Effector CD8-positive, alpha-beta T cell (primary cell): ENCODE data around the gene TRMT61A.

Experiments used
- DNase-seq: peaks from one replicate; lab custom pipeline; 2025; lab: John Stamatoyannopoulos, UW
- total RNA-seq, 4 experiments: gene quantifications; one replicate each; lab custom pipeline; 2026; lab: John Stamatoyannopoulos, UW

The TRMT61A gene
- 20.4 to 56.6 (median 24.3) reads per million in 4 experiments for total RNA-seq

DNA sequence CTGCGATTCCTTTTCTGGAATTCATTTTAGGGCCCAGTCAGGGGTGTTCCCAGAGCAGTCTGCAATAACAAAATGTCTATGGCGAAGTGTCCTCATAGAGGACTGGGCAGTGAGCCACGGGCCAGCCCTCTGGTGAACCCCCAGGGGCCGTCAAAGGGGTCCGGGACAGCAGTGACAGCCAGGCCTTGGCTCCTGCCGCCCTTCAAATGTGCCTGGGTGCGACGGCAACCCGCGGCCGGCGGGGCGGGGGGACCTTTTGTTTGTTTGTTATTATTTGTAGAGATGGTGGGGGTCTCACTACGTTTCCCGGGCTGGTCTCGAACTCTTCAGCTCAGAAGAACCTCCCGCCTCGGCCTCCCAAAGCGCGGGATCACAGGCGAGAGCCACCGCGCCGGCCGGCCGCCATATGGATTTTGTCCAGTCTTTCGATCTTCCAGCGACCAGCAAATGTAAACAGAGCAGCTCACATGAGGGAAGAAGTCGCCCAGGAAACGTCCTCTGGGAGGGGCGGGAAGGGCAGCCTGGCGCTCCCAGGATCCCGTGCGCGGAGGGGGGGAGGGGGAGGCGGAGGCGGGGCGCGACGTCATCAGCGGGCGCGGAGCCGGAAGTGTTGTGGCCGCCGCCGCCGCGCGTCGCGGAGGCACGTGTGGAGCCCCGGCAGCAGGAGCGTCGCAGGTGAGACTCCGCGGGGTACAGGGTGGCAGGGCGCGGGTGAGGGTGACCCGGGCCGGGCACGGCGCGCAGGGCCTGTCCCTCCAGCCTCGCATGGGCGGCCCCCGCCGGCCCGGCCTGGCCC, at the start of gene TRMT61A:
TSS of gene TRMT61A (plus strand) at position 610 of the 796 bp plus-strand sequence. CDS start 783 bp downstream, outside the sequence.
- peak; percentile 73 for DNase-seq

DNA sequence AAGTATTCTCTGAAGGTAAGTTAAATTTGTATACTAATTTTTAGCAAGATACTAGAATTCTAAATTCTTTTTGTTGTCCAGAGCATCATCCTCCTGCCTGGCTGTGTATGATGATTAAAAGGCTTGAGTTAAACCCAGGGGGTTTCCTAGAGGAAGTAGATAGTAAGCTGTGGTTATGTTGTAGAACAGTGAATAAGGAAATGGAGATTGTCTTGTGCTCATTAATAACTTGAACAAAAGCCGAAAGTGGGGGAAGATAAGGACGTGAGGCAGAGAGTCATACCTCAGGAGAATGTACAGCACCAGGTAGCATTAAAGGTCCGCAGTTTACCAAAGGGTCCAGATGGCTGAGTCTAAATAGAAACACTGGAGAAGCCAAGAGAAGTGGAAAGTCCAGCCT, 48.4 kb upstream of the TRMT61A start:
- DNase-seq, result no peak

GRCh38 chr14:103483600-103483999, 45.4 kb upstream of the TRMT61A start:
- no peak for DNase-seq

DNA sequence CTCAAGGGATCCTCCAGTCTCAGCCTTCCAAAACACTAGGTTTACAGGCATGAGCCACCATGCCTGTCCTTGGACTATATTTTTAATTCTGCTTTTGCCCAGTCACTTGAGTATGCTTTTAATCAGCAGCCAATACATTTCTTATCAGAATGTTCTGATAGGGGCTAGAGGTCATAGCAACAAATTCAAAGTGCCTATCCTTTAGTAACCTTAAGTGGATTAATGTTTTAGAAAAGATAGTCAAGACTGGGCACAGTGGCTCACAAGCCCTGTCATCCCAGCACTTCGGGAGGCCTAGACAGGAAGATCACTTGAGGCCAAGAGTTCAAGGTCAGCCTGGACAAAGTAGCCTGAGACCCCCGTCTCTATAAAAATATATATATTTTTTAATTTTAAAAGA, 43.5 kb upstream of the TRMT61A start:
- no peak for DNase-seq

GRCh38 chr14:103488071-103488470, 40.9 kb upstream of the TRMT61A start:
- DNase-seq, result no peak

DNA sequence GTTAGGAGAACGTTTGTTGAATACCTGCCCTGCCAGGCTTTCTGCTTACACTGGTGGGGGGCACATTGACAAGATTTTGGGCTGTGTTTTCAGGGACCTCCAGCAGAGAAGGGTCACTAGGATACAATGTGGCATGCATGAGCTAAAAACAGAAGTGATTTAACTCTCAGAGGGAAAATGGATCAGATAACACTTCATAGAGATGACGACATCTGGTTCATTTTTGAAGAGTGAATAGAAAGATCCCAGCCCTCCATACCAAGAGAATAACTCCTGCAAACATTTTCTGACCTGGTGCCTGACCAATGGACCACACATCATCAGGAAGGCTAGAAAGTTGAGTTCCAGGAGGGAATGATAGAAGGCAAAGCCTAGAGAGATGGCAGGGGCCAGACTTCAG, 40.0 kb upstream of the TRMT61A start:
- no peak for DNase-seq

- DNase-seq, result no peak
These were observed 39.4 kb upstream of the TRMT61A start for GRCh38 chr14:103489621-103490020.

- no peak for DNase-seq
These were observed 37.3 kb upstream of the TRMT61A start for GRCh38 chr14:103491691-103492090.

GRCh38 chr14:103492156-103492925, 36.7 kb upstream of the TRMT61A start:
- no peak for DNase-seq

DNA sequence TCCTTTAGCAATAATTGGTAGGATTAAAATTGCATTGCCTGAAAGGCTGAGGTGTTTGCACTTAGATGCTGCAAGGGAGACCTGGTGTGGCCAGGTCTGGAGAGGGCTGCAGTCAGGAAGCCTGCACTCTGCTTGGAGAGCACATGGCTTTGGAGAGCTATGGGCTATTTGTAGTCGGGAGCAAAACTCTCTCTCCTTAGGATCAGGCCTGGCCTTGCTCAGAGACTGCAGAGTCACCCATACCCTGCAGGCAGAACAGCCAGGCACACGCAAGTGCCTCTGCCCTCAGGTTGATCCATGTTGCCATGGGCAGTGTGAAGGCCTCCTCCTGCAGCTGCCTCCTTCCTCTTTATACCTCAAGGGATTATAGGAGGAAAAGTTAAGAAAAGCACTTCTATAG, 33.1 kb upstream of the TRMT61A start:
- DNase-seq, result no peak

- DNase-seq, result no peak
These were observed 32.2 kb upstream of the TRMT61A start for GRCh38 chr14:103496776-103497175.

DNA sequence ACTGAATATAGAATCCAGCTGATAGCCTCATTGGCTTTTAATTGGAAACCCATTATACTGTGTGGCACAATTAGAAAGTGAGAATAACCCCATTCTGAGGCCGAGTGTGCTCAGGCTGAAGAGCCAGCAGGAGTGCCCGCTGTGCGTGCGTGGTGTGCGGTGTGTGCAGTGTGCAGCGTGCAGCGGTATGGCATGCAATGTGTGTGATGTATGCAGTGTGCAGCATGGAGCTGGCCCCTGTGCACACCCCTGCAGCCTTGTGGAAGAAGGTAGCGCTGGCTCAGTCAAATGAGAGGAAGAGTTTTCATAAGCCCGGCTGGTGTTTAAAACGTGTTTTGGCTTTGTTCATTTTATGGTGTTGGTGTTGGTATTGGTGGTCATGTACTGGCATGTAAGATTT, 29.3 kb upstream of the TRMT61A start:
- DNase-seq, result no peak

- DNase-seq, result peak; percentile 66
These were observed 28.6 kb upstream of the TRMT61A start for GRCh38 chr14:103500148-103500990.

GRCh38 chr14:103501041-103501870, 27.7 kb upstream of the TRMT61A start:
- DNase-seq, result no peak

- no peak for DNase-seq
These were observed 26.9 kb upstream of the TRMT61A start for GRCh38 chr14:103501921-103502669.

DNA sequence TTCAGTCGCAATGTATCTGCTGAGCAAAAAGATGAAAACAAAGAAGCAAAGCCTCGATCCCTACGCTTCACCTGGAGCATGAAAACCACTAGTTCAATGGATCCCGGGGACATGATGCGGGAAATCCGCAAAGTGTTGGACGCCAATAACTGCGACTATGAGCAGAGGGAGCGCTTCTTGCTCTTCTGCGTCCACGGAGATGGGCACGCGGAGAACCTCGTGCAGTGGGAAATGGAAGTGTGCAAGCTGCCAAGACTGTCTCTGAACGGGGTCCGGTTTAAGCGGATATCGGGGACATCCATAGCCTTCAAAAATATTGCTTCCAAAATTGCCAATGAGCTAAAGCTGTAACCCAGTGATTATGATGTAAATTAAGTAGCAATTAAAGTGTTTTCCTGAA, 26.1 kb upstream of the TRMT61A start:
- no peak for DNase-seq

DNA sequence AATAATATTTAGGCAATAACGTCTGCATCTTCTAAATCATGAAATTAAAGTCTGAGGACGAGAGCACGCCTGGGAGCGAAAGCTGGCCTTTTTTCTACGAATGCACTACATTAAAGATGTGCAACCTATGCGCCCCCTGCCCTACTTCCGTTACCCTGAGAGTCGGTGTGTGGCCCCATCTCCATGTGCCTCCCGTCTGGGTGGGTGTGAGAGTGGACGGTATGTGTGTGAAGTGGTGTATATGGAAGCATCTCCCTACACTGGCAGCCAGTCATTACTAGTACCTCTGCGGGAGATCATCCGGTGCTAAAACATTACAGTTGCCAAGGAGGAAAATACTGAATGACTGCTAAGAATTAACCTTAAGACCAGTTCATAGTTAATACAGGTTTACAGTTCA, 25.7 kb upstream of the TRMT61A start:
- no peak for DNase-seq

DNA sequence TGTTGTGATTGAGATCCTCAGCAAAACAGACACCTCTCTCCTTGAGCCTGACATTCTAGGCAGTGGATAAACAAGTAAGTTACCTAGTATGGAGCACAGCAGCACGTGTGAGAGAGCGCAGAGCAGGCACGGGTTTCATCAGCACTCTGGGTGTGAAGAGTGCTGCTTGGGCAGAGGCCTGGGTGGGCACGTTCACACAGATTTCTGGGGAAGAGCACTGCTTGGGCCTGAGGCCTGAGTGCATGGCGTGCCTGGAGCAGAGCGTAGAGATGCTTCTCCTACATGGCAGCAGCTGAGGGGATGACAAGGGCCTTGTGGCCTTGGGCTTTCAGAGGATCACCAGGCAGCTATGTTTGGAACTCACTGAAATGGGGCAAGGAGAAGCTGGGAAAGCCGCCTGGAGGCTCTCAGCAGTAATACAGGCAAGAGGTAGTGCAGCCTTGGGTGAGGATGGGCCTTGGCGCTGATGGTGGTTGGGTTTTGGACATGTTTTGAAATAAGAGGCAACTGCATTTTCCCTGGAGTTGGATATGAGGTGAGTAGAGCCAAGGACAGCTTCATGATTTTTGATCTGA, 23.9 kb upstream of the TRMT61A start:
- no peak for DNase-seq

DNA sequence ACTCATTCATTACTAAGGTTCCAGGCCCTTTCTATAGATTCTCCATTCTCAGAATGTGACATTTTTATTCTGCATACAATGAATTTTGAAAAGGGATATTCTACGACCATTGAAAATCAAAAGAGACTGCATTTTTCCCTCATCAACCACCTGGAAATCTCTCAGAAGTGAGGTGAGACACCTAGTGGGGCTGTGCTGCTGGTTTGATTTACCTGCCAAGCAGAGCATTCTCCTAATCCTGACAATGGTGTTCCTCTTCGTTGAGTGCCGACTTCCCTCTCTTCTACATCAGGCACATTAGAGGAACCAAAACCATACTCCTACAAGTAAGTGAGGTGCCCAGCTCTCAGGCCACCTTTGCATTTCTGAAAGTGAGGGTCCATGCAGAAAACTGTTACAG, 21.2 kb upstream of the TRMT61A start:
- DNase-seq, result no peak
